ENCODE measurements around the gene ARHGAP4.

Gene ARHGAP4

DNA sequence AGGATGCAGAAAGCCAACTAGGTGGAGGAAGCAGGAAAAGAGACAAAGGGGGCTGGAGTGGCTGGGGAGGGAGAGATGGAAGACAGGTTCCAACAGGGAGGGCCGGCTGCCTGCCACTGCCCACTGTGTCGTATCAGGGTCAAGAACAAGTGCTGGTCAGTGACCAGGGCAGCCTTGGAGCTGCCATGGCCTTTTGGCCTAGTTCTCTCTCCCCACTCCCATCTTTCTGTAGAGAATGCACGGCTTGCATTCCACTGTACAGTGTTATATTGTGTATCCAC lies 52.0 kb downstream of the ARHGAP4 start:
- H3K4me1 ChIP-seq (ENCODE audit: insufficient read depth, low read length, severe bottlenecking): no peaks in the 10 kb centered on the region
- TF ChIP-seq EZH2 (IDR thresholded peaks at IDR 0.05; ENCODE audit: borderline replicate concordance, low read length): no peak
- TF ChIP-seq, protein P1, sequence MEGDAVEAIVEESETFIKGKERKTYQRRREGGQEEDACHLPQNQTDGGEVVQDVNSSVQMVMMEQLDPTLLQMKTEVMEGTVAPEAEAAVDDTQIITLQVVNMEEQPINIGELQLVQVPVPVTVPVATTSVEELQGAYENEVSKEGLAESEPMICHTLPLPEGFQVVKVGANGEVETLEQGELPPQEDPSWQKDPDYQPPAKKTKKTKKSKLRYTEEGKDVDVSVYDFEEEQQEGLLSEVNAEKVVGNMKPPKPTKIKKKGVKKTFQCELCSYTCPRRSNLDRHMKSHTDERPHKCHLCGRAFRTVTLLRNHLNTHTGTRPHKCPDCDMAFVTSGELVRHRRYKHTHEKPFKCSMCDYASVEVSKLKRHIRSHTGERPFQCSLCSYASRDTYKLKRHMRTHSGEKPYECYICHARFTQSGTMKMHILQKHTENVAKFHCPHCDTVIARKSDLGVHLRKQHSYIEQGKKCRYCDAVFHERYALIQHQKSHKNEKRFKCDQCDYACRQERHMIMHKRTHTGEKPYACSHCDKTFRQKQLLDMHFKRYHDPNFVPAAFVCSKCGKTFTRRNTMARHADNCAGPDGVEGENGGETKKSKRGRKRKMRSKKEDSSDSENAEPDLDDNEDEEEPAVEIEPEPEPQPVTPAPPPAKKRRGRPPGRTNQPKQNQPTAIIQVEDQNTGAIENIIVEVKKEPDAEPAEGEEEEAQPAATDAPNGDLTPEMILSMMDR (IDR thresholded peaks at IDR 0.05; ENCODE audit: low read length): no peak
- no peak overlapping the region for H3K4me2 ChIP-seq (ENCODE audit: low read length)
- no peaks in the 10 kb centered on the region for H3K9me3 ChIP-seq (ENCODE audit: low read length)
- H3K9ac ChIP-seq (ENCODE audit: low read length): no peak overlapping the region
- no peaks in the 10 kb centered on the region for H3K27me3 ChIP-seq (ENCODE audit: insufficient read depth, low read length)
- H3K9me2 ChIP-seq (ENCODE audit: low read depth, low read length): no peaks in the 10 kb centered on the region
- no peak overlapping the region for H2AFZ ChIP-seq (ENCODE audit: low read length)
- H4K20me1 ChIP-seq (ENCODE audit: insufficient read depth, low read length): no peaks in the 10 kb centered on the region
- no peaks in the 10 kb centered on the region for H3K79me2 ChIP-seq (ENCODE audit: insufficient read depth, low read length)
- H3F3A ChIP-seq (ENCODE audit: insufficient read depth, low read length): no peaks in the 10 kb centered on the region
- no peak overlapping the region for H3K27ac ChIP-seq (ENCODE audit: low read depth, low read length, poor library complexity, severe bottlenecking)
- no peak overlapping the region for H3K4me3 ChIP-seq (ENCODE audit: low read depth, low read length, poor library complexity, severe bottlenecking)
- no peaks in the 10 kb centered on the region for H3K36me3 ChIP-seq (ENCODE audit: insufficient read depth, low read length)

GRCh38 chrX:153873282-153874084 lies 52.6 kb downstream of the ARHGAP4 start:
- Histone ChIP-seq H3K27me3 (ENCODE audit: insufficient read depth, low read length) (no peaks in the 10 kb centered on the region), H2AFZ (ENCODE audit: low read length) (no peak overlapping the region), H3K4me1 (ENCODE audit: insufficient read depth, low read length, severe bottlenecking) (no peaks in the 10 kb centered on the region), H3K36me3 (ENCODE audit: insufficient read depth, low read length) (no peaks in the 10 kb centered on the region), H3K4me3 (ENCODE audit: low read depth, low read length, poor library complexity, severe bottlenecking) (no peak overlapping the region), H3K4me2 (ENCODE audit: low read length) (no peak overlapping the region), H4K20me1 (ENCODE audit: insufficient read depth, low read length) (no peaks in the 10 kb centered on the region), H3K27ac (ENCODE audit: low read depth, low read length, poor library complexity, severe bottlenecking) (no peak overlapping the region), H3K9me2 (ENCODE audit: low read depth, low read length) (no peaks in the 10 kb centered on the region), H3K9ac (ENCODE audit: low read length) (no peak overlapping the region), H3K79me2 (ENCODE audit: insufficient read depth, low read length) (no peaks in the 10 kb centered on the region), H3K9me3 (ENCODE audit: low read length) (no peaks in the 10 kb centered on the region), H3F3A (ENCODE audit: insufficient read depth, low read length) (no peaks in the 10 kb centered on the region)
- no peak for TF ChIP-seq EZH2 (IDR thresholded peaks at IDR 0.05; ENCODE audit: borderline replicate concordance, low read length)

GRCh38 chrX:153871946-153872878 lies 53.9 kb downstream of the ARHGAP4 start:
- TF ChIP-seq, protein P1 (IDR thresholded peaks at IDR 0.05; ENCODE audit: low read length): no peak
- TF ChIP-seq EZH2 (IDR thresholded peaks at IDR 0.05; ENCODE audit: borderline replicate concordance, low read length): no peak
- Histone ChIP-seq H3K79me2 (ENCODE audit: insufficient read depth, low read length) (no peaks in the 10 kb centered on the region), H2AFZ (ENCODE audit: low read length) (no peak overlapping the region), H3F3A (ENCODE audit: insufficient read depth, low read length) (no peaks in the 10 kb centered on the region), H4K20me1 (ENCODE audit: insufficient read depth, low read length) (no peaks in the 10 kb centered on the region), H3K9ac (ENCODE audit: low read length) (no peak overlapping the region), H3K9me3 (ENCODE audit: low read length) (no peaks in the 10 kb centered on the region), H3K36me3 (ENCODE audit: insufficient read depth, low read length) (no peaks in the 10 kb centered on the region), H3K4me2 (ENCODE audit: low read length) (no peak overlapping the region), H3K27ac (ENCODE audit: low read depth, low read length, poor library complexity, severe bottlenecking) (no peak overlapping the region), H3K9me2 (ENCODE audit: low read depth, low read length) (no peaks in the 10 kb centered on the region), H3K4me1 (ENCODE audit: insufficient read depth, low read length, severe bottlenecking) (no peaks in the 10 kb centered on the region), H3K4me3 (ENCODE audit: low read depth, low read length, poor library complexity, severe bottlenecking) (no peak overlapping the region), H3K27me3 (ENCODE audit: insufficient read depth, low read length) (no peaks in the 10 kb centered on the region)
